GM18520 (cell line): ENCODE results near the gene NUDT11.
"Not testable (repeated sequence)": the region's sequence is repeated elsewhere in the genome, so short reads cannot be mapped to it uniquely, and the experiment has no call there.

Experiments
- ATAC-seq: cut with Tn5 transposase; IDR thresholded peaks from one replicate; pipeline ENCODE4 v1.9.1; 2021; ENCODE audit not compliant: unreplicated experiment

NUDT11 gene

GRCh38 chrX:51496501-51497291 is at the start of gene NUDT11:
TSS of gene NUDT11 (minus strand) at chrX:51496592. CDS start at chrX:51496444, 148 bp downstream.
- no peak for ATAC-seq

GRCh38 chrX:51520393-51520792 is 24.0 kb upstream of the NUDT11 start:
- ATAC-seq = no peak

GRCh38 chrX:51519131-51519530 is 22.7 kb upstream of the NUDT11 start:
- not testable (repeated sequence) for ATAC-seq

- ATAC-seq = no peak
These were observed 11.2 kb upstream of the NUDT11 start for GRCh38 chrX:51507551-51507950.

GRCh38 chrX:51495701-51496488 is 497 bp downstream of the NUDT11 start:
- not testable (repeated sequence) for ATAC-seq

GRCh38 chrX:51494409-51494808 is 2.0 kb downstream of the NUDT11 start:
- no peak for ATAC-seq

- ATAC-seq = no peak
These were observed 8.5 kb downstream of the NUDT11 start for GRCh38 chrX:51487960-51488267.

GRCh38 chrX:51484616-51485015 is 11.8 kb downstream of the NUDT11 start:
- no peak for ATAC-seq

GRCh38 chrX:51482411-51482810 is 14.0 kb downstream of the NUDT11 start:
- ATAC-seq = not testable (repeated sequence)

- ATAC-seq = no peak
These were observed 19.5 kb downstream of the NUDT11 start for GRCh38 chrX:51476930-51477329.

- no peak for ATAC-seq
These were observed 33.1 kb downstream of the NUDT11 start for GRCh38 chrX:51463322-51463721.

GRCh38 chrX:51461053-51462044 is 35.0 kb downstream of the NUDT11 start:
- no peak for ATAC-seq

- no peak for ATAC-seq
These were observed 37.3 kb downstream of the NUDT11 start for GRCh38 chrX:51459125-51459524.

- no peak for ATAC-seq
These were observed 39.6 kb downstream of the NUDT11 start for GRCh38 chrX:51456814-51457213.

- no peak for ATAC-seq
These were observed 40.1 kb downstream of the NUDT11 start for GRCh38 chrX:51456246-51456645.

- ATAC-seq = no peak
These were observed 56.0 kb downstream of the NUDT11 start for GRCh38 chrX:51440365-51440764.
